Vagina (tissue), 2 donors: ENCODE data around the gene VPS45. TPM values are rescaled to one million over a fixed set of nuclear protein-coding genes. Genes with fewer than 3 reads are reported as not detected.

Source experiments
- DNase-seq, 2 donors: peaks; one replicate each; pipeline ENCODE4 v3.0.0-alpha.2; 2017; ENCODE audit errors: extremely low spot score in 2 of 2
- H3K27ac ChIP-seq: fragments of 200-600 bp; sonication (generic); one replicate; pipeline ENCODE4 v1.5.1; 2019
- H3K27me3 ChIP-seq: fragments of 200-600 bp; sonication (generic); one replicate; pipeline ENCODE4 v1.5.1; 2019
- H3K36me3 ChIP-seq, 2 donors: fragments of 200-600 bp; sonication (generic); one replicate each; pipeline ENCODE4 v1.5.1; 2017 to 2019
- H3K4me1 ChIP-seq: fragments of 200-600 bp; sonication (generic); one replicate; pipeline ENCODE4 v1.5.1; 2019
- H3K4me3 ChIP-seq, 2 donors: fragments of 200-600 bp; sonication (generic); 1 replicate in 1 of 2; 2 replicates in 1 of 2; pipeline ENCODE4 v1.5.1; 2016 to 2019
- H3K9me3 ChIP-seq: fragments of 200-600 bp; sonication (generic); one replicate; pipeline ENCODE4 v1.5.1; 2019
- CTCF ChIP-seq, 3 experiments: fragments of 450-650 bp in 2 of 3; fragments of 200-600 bp in 1 of 3; sonication (generic) in 1 of 3; IDR thresholded peaks; one replicate each; pipeline ENCODE4 v1.5.1; 2017 to 2019; ENCODE audit warnings: antibody characterized with exemption in 3 of 3, mild to moderate bottlenecking in 2 of 3, moderate library complexity in 2 of 3
- POLR2A ChIP-seq, 2 donors: fragments of 450-650 bp; IDR thresholded peaks; one replicate each; pipeline ENCODE4 v1.6.1; 2017; ENCODE audit warnings: antibody characterized with exemption in 2 of 2, mild to moderate bottlenecking in 2 of 2, moderate library complexity in 2 of 2
- POLR2AphosphoS5 ChIP-seq, 2 donors: sonication (generic); formaldehyde crosslinking; IDR thresholded peaks; one replicate each; pipeline ENCODE4 v1.9.0; 2017; ENCODE audit warnings: antibody characterized with exemption in 2 of 2, mild to moderate bottlenecking in 2 of 2, low read depth in 1 of 2; ENCODE audit not compliant: insufficient read depth in 1 of 2
- intact Hi-C: fragments of 100-400 bp; cut with DNase I; formaldehyde crosslinking; loops from one replicate; pipeline ENCODE4 v1.15.1; 2023
- total RNA-seq: library from RNA; depleted of rRNA; stranded (reverse); fragments of >200 nt; gene quantifications from one replicate; pipeline ENCODE4 v1.2.3, GENCODE V29; 2016

VPS45 gene
- total RNA-seq, 1 donor from 2014 or later: 32.2 TPM

- no peaks in the 10 kb centered on the region for H3K36me3 ChIP-seq
- H3K4me1 ChIP-seq: no peaks in the 10 kb centered on the region
- H3K9me3 ChIP-seq: no peaks in the 10 kb centered on the region
- H3K27ac ChIP-seq: no peak overlapping the region
- no peak for DNase-seq
- no peak overlapping the region for H3K4me3 ChIP-seq
- intact Hi-C loops: no loop called here
- TF ChIP-seq POLR2AphosphoS5 (IDR thresholded peaks at IDR 0.05; ENCODE audit: insufficient read depth in 1 of 2, low read depth in 1 of 2) (no peak), POLR2A (IDR thresholded peaks at IDR 0.05) (no peak), CTCF (IDR thresholded peaks at IDR 0.05) (no peak)
- no peaks in the 10 kb centered on the region for H3K27me3 ChIP-seq
Observed at GRCh38 chr1:150173141-150173585, 105.6 kb downstream of the VPS45 start.

DNA sequence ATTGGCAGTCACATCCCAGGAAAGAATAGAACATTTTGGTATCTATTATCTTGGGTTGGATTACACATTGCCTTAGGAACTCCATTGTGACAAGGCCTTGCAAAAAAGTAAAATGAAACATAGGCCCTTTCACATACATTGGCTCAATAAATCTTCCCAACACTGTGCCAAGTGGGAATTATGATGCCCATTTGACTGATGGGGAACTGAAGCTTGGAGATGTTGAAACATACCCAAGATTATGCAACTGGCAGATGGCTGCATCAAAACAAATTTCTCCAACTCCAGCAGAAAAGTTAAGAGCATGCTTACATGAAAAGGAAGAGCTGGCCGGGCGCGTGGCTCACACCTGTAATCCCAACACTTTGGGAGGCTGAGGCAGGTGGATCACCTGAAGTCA lies 109.0 kb downstream of the VPS45 start:
- TF ChIP-seq POLR2A (IDR thresholded peaks at IDR 0.05): no peak
- peak in 1 of 2 donors; percentile 24 for TF ChIP-seq POLR2AphosphoS5 (IDR thresholded peaks at IDR 0.05; ENCODE audit: insufficient read depth in 1 of 2, low read depth in 1 of 2)
- DNase-seq: no peak
- intact Hi-C loops: no loop called here
- H3K9me3 ChIP-seq: no peaks in the 10 kb centered on the region
- no peak overlapping the region for H3K27ac ChIP-seq
- H3K36me3 ChIP-seq: no peaks in the 10 kb centered on the region
- H3K4me1 ChIP-seq: no peaks in the 10 kb centered on the region
- H3K4me3 ChIP-seq: no peak overlapping the region
- H3K27me3 ChIP-seq: no peaks in the 10 kb centered on the region

DNA sequence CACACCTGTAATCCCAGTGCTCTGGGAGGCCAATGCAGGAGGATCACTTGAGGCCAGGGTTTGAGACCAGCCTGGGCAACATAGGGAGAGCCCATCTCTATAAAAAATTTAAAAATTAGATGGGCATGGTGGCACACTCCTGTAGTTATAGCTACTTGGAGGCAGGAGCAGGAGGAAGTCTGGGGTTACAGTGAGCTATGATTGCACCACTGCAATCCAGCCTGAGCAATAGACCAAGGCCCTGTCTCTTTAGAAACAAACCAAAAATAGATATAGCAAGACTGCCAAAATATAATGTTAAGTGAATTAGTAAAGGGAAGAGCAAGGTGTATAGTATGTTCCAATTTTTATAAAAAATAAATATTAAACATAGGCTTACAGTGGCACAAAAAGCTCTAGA lies 111.0 kb downstream of the VPS45 start:
- Histone ChIP-seq H3K9me3 (no peaks in the 10 kb centered on the region), H3K4me1 (no peaks in the 10 kb centered on the region), H3K36me3 (no peaks in the 10 kb centered on the region), H3K27ac (no peak overlapping the region), H3K27me3 (no peaks in the 10 kb centered on the region), H3K4me3 (no peak overlapping the region)
- intact Hi-C loops: no loop called here
- TF ChIP-seq POLR2AphosphoS5 (IDR thresholded peaks at IDR 0.05; ENCODE audit: insufficient read depth in 1 of 2, low read depth in 1 of 2) (no peak), POLR2A (IDR thresholded peaks at IDR 0.05) (no peak), CTCF (IDR thresholded peaks at IDR 0.05) (no peak)
- DNase-seq: no peak

GRCh38 chr1:150179867-150180266 lies 112.3 kb downstream of the VPS45 start:
- DNase-seq: no peak
- Histone ChIP-seq H3K4me3 (no peak overlapping the region), H3K36me3 (no peaks in the 10 kb centered on the region), H3K9me3 (no peaks in the 10 kb centered on the region), H3K4me1 (no peaks in the 10 kb centered on the region), H3K27me3 (no peaks in the 10 kb centered on the region), H3K27ac (no peak overlapping the region)
- intact Hi-C loops: no loop called here
- TF ChIP-seq POLR2A (IDR thresholded peaks at IDR 0.05) (no peak), POLR2AphosphoS5 (IDR thresholded peaks at IDR 0.05; ENCODE audit: insufficient read depth in 1 of 2, low read depth in 1 of 2) (no peak), CTCF (IDR thresholded peaks at IDR 0.05) (no peak)

DNA sequence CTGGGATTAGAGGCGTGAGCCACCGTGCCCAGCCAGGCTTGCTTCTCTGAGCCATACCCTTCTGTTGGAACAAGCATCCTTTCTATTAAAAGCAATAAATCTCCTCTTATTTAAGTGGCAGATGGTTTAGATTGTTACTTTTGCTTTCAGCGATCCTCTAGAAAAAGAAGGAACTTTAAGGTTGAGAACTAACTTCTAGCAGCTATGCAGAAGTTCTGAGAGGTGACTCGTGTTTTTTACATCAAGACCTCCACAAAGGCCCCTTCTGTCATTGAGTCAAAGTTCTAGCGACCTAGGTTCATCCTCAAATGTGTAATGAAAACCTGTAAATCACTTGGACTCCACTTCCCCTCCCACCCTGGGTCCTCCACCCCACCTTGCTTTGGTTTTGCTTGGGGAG lies 112.9 kb downstream of the VPS45 start:
- no peak for TF ChIP-seq CTCF (IDR thresholded peaks at IDR 0.05)
- no peak for TF ChIP-seq POLR2A (IDR thresholded peaks at IDR 0.05)
- no peak for TF ChIP-seq POLR2AphosphoS5 (IDR thresholded peaks at IDR 0.05; ENCODE audit: insufficient read depth in 1 of 2, low read depth in 1 of 2)
- H3K4me1 ChIP-seq: no peaks in the 10 kb centered on the region
- no peaks in the 10 kb centered on the region for H3K27me3 ChIP-seq
- H3K4me3 ChIP-seq: no peak overlapping the region
- no peaks in the 10 kb centered on the region for H3K9me3 ChIP-seq
- no peaks in the 10 kb centered on the region for H3K36me3 ChIP-seq
- DNase-seq: no peak
- intact Hi-C loops: no loop called here
- no peak overlapping the region for H3K27ac ChIP-seq
